K562 (cell line): Measurements from ENCODE around the gene AAMDC. TPM values are rescaled to one million over a fixed set of nuclear protein-coding genes. Genes with fewer than 3 reads are reported as not detected.

Experiments
- CCAR2 ChIP-seq: fragments of 200-400 bp; formaldehyde crosslinking; IDR thresholded peaks from 2 replicates; pipeline ENCODE4 v1.6.1; 2017; ENCODE audit warnings: mild to moderate bottlenecking, low read depth, low read length
- JUND ChIP-seq, 2 experiments: IDR thresholded peaks; 2 replicates in 1 of 2; 3 replicates in 1 of 2; pipeline ENCODE4 v1.6.1; 2011; ENCODE audit warnings: borderline replicate concordance in 2 of 2, low read depth in 2 of 2, low read length in 2 of 2, improper control_type of control experiment in 1 of 2, missing biosample characterization in 1 of 2, missing genetic modification characterization in 1 of 2, missing genetic modification reagents in 1 of 2
- L3MBTL2 ChIP-seq: fragments of 450-650 bp; IDR thresholded peaks from 2 replicates; pipeline ENCODE4 v1.6.1; 2016; ENCODE audit warnings: mild to moderate bottlenecking, moderate library complexity
- MCM5 ChIP-seq: fragments of 450-650 bp; IDR thresholded peaks from 2 replicates; pipeline ENCODE4 v1.6.1; 2016; ENCODE audit warnings: low read depth
- ZNF263 ChIP-seq: sonication (generic); formaldehyde crosslinking; IDR thresholded peaks from 2 replicates; pipeline ENCODE4 v1.8.0; 2022; ENCODE audit warnings: mild to moderate bottlenecking, missing genetic modification reagents, borderline replicate concordance
- polyA plus RNA-seq, 8 experiments: library from polyadenylated mRNA; depleted of rRNA in 4 of 8; stranded (reverse) in 5 of 8; unstranded in 3 of 8; fragments of >200 nt; fragmentation: Nextera tagmentation in 2 of 8; fragmentation: Illumina TruSeq in 1 of 8; extraction: Ambion mirVana in 2 of 8; extraction: Trizol in 1 of 8; gene quantifications; 2 replicates each; pipeline versions ENCODE4 v1.2.1 to v1.2.3, GENCODE V29; 2011 to 2014; ENCODE audit warnings: inconsistent platforms in 1 of 8, missing spikeins in 1 of 8
- total RNA-seq, 7 experiments: library from RNA; depleted of rRNA in 6 of 7; stranded (reverse); fragments of >200 nt in 6 of 7; fragmentation: Illumina TruSeq in 2 of 7; extraction: Trizol in 2 of 7; gene quantifications; 2 replicates each; pipeline versions ENCODE4 v1.2.1 to v1.2.3, GENCODE V29; 2011 to 2021; ENCODE audit warnings: low replicate concordance in 1 of 7
- TF ChIP-seq, protein P1 (sequence below): fragments of 450-650 bp; IDR thresholded peaks from 2 replicates; pipeline ENCODE4 v1.7.0; 2016; ENCODE audit warnings: borderline replicate concordance
- TF ChIP-seq, protein P2 (sequence below): sonication (generic); IDR thresholded peaks from 2 replicates; pipeline ENCODE4 v1.6.1; 2016
- TF ChIP-seq, protein P3 (sequence below): sonication (generic); formaldehyde crosslinking; IDR thresholded peaks from 2 replicates; pipeline ENCODE4 v1.8.1; 2023; ENCODE audit warnings: mild to moderate bottlenecking, missing genetic modification reagents

AAMDC gene
- total and polyA plus RNA-seq, 9 of the 15 experiments (the other 6 are each of a cell fraction or from before 2014, with no cell fraction given): 10.4 to 40.6 (median 15.6) TPM

DNA sequence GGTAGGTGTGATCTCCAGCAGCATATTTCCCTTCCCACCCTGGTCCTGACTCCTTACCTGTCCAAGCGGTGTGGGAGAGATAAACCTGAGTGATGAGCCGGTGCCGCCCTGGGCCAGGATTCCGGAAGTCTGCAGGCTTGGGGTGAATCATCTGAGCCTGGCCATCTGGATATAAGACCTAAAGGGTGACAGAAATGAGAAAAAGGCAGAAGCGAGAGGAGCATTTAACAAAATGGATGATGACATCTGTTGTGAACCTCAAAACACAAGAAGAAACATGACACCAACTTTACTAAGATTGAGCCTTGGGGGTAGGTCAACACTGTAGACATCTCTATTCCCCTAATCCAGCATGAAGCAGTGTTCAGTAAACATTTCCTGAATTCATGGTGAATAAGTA is 62.8 kb downstream of the AAMDC start (continued):
- TF ChIP-seq, protein P1, sequence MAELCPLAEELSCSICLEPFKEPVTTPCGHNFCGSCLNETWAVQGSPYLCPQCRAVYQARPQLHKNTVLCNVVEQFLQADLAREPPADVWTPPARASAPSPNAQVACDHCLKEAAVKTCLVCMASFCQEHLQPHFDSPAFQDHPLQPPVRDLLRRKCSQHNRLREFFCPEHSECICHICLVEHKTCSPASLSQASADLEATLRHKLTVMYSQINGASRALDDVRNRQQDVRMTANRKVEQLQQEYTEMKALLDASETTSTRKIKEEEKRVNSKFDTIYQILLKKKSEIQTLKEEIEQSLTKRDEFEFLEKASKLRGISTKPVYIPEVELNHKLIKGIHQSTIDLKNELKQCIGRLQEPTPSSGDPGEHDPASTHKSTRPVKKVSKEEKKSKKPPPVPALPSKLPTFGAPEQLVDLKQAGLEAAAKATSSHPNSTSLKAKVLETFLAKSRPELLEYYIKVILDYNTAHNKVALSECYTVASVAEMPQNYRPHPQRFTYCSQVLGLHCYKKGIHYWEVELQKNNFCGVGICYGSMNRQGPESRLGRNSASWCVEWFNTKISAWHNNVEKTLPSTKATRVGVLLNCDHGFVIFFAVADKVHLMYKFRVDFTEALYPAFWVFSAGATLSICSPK: no peak
- TF ChIP-seq L3MBTL2 (no peak), MCM5 (no peak), JUND (IDR thresholded peaks at IDR 0.05; ENCODE audit: borderline replicate concordance, low read depth, low read length) (no peak), JUND (tag; IDR thresholded peaks at IDR 0.05; ENCODE audit: borderline replicate concordance, low read depth, low read length) (0 out of 3 replicates have a peak, but pooled peaks have one; percentile 12), CCAR2 (no peak), ZNF263 (CRISPR knock-in tag) (no peak)
- TF ChIP-seq, protein P2, sequence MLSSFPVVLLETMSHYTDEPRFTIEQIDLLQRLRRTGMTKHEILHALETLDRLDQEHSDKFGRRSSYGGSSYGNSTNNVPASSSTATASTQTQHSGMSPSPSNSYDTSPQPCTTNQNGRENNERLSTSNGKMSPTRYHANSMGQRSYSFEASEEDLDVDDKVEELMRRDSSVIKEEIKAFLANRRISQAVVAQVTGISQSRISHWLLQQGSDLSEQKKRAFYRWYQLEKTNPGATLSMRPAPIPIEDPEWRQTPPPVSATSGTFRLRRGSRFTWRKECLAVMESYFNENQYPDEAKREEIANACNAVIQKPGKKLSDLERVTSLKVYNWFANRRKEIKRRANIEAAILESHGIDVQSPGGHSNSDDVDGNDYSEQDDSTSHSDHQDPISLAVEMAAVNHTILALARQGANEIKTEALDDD: no peak
- TF ChIP-seq, protein P3, sequence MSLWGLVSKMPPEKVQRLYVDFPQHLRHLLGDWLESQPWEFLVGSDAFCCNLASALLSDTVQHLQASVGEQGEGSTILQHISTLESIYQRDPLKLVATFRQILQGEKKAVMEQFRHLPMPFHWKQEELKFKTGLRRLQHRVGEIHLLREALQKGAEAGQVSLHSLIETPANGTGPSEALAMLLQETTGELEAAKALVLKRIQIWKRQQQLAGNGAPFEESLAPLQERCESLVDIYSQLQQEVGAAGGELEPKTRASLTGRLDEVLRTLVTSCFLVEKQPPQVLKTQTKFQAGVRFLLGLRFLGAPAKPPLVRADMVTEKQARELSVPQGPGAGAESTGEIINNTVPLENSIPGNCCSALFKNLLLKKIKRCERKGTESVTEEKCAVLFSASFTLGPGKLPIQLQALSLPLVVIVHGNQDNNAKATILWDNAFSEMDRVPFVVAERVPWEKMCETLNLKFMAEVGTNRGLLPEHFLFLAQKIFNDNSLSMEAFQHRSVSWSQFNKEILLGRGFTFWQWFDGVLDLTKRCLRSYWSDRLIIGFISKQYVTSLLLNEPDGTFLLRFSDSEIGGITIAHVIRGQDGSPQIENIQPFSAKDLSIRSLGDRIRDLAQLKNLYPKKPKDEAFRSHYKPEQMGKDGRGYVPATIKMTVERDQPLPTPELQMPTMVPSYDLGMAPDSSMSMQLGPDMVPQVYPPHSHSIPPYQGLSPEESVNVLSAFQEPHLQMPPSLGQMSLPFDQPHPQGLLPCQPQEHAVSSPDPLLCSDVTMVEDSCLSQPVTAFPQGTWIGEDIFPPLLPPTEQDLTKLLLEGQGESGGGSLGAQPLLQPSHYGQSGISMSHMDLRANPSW (CRISPR knock-in tag): no peak
